Measurements from ENCODE around the gene CHRNB2. TPM values are rescaled to one million over a fixed set of nuclear protein-coding genes. Genes with fewer than 3 reads are reported as not detected.

Gene CHRNB2
- total RNA-seq, 1 experiment from 2014 or later, result 0.21 TPM

- no peak for TF ChIP-seq POLR2AphosphoS5 (IDR thresholded peaks at IDR 0.05; ENCODE audit: low read depth, low read length)
- TF ChIP-seq CTCF (IDR thresholded peaks at IDR 0.05), result no peak
- TF ChIP-seq SIN3A (IDR thresholded peaks at IDR 0.05; ENCODE audit: borderline replicate concordance, insufficient read depth, low read depth, low read length), result no peak
- TF ChIP-seq TCF7L2 (IDR thresholded peaks at IDR 0.05; ENCODE audit: low read depth, low read length), result no peak
- TF ChIP-seq REST (IDR thresholded peaks at IDR 0.05; ENCODE audit: insufficient read depth in 1 of 2, low read depth in 2 of 2, low read length in 1 of 2), result no peak
- peaks cover 31% of the 10 kb centered on the region for H3K36me3 ChIP-seq (ENCODE audit: control insufficient read depth, insufficient read depth, low read length)
- no peak for ATAC-seq
- no peak overlapping the region for H3K27ac ChIP-seq (ENCODE audit: low read length)
- ChIA-PET CTCF (no interaction called here), POLR2A (interaction anchor here (0.6 kb wide), 1 partner anchor 17 kb away, joined by 3 read pairs; no protein-coding TSS in a partner anchor)
- BruUV-seq (replicated peaks), result no TSS peak
- intact Hi-C loops (cut with micrococcal nuclease; ENCODE audit: unreplicated experiment) (no loop called here), in situ Hi-C loops (cut with HindIII; ENCODE audit: low pct_unique_long_range_greater_than_20kb, low sequenced_read_pairs) (no loop called here)
- no peaks in the 10 kb centered on the region for H3K9me3 ChIP-seq (ENCODE audit: control insufficient read depth, insufficient read depth, low read depth, low read length)
- H3K4me1 ChIP-seq (ENCODE audit: control insufficient read depth, insufficient read depth, low read length), result no peaks in the 10 kb centered on the region; the same call in 1 of the 2 replicates
- no peaks in the 10 kb centered on the region for H3K27me3 ChIP-seq (ENCODE audit: control insufficient read depth, insufficient read depth, low read length)
- no peak overlapping the region for H3K4me3 ChIP-seq (ENCODE audit: low read depth in 2 of 2, low read length in 2 of 2)
- DNase-seq (ENCODE audit: low read depth, low spot score), result no peak
These were observed 27.2 kb downstream of the CHRNB2 start for GRCh38 chr1:154594811-154595210.

GRCh38 chr1:154595621-154596020 is 28.0 kb downstream of the CHRNB2 start:
- no peak overlapping the region for H3K4me3 ChIP-seq (ENCODE audit: low read depth in 2 of 2, low read length in 2 of 2)
- H3K27me3 ChIP-seq (ENCODE audit: control insufficient read depth, insufficient read depth, low read length), result no peaks in the 10 kb centered on the region
- POLR2A ChIA-PET, result interaction anchor here (0.6 to 0.9 kb wide), 2 partner anchors 10 to 16 kb away, joined by 3 read pairs; no protein-coding TSS in a partner anchor
- no peak for TF ChIP-seq TCF7L2 (IDR thresholded peaks at IDR 0.05; ENCODE audit: low read depth, low read length)
- no peak for TF ChIP-seq CTCF (IDR thresholded peaks at IDR 0.05)
- no peak for TF ChIP-seq SIN3A (IDR thresholded peaks at IDR 0.05; ENCODE audit: borderline replicate concordance, insufficient read depth, low read depth, low read length)
- TF ChIP-seq POLR2AphosphoS5 (IDR thresholded peaks at IDR 0.05; ENCODE audit: low read depth, low read length), result no peak
- TF ChIP-seq REST (IDR thresholded peaks at IDR 0.05; ENCODE audit: insufficient read depth in 1 of 2, low read depth in 2 of 2, low read length in 1 of 2), result no peak
- intact Hi-C loops (cut with micrococcal nuclease; ENCODE audit: unreplicated experiment), result no loop called here
- no peak overlapping the region for H3K27ac ChIP-seq (ENCODE audit: low read length)
- in situ Hi-C loops (cut with HindIII; ENCODE audit: low pct_unique_long_range_greater_than_20kb, low sequenced_read_pairs), result no loop called here
- no peaks in the 10 kb centered on the region for H3K9me3 ChIP-seq (ENCODE audit: control insufficient read depth, insufficient read depth, low read depth, low read length)
- ATAC-seq (no peak), DNase-seq (ENCODE audit: low read depth, low spot score) (no peak)
- peaks cover 31% of the 10 kb centered on the region for H3K36me3 ChIP-seq (ENCODE audit: control insufficient read depth, insufficient read depth, low read length)
- CTCF ChIA-PET, result no interaction called here
- BruUV-seq (replicated peaks), result no TSS peak
- H3K4me1 ChIP-seq (ENCODE audit: control insufficient read depth, insufficient read depth, low read length), result no peaks in the 10 kb centered on the region; the same call in 1 of the 2 replicates

Data from Panc1 (cell line).